Loucy (cell line): ENCODE data around the gene BRD3OS.

ENCODE experiments used
- CTCF ChIP-seq: fragments of 200-600 bp; sonication (generic); conservative IDR thresholded peaks from 2 replicates; pipeline ENCODE4 v1.5.1; 2014; ENCODE audit warnings: mild to moderate bottlenecking, antibody characterized with exemption, low read length
- EZH2phosphoT487 ChIP-seq: fragments of 200-600 bp; IDR thresholded peaks from 2 replicates; pipeline ENCODE4 v1.6.1; 2018; ENCODE audit warnings: antibody characterized with exemption, mild to moderate bottlenecking, moderate library complexity, borderline replicate concordance

- TF ChIP-seq CTCF (no peak), EZH2phosphoT487 (no peak)
These were observed 28.2 kb downstream of the BRD3OS start for GRCh38 chr9:134053401-134053871.
